DMS153 (cell line): ENCODE measurements around the gene HCLS1.
A peak's percentile ranks its signal among the peaks of the same experiment; 100 is the strongest.
"Not testable (repeated sequence)": the region's sequence is repeated elsewhere in the genome, so short reads cannot be mapped to it uniquely, and the experiment has no call there.

ENCODE experiments used
- DNase-seq: peaks from one replicate; lab custom pipeline; 2025; lab: John Stamatoyannopoulos, UW

The HCLS1 gene

GRCh38 chr3:121660356-121661171 lies at the start of gene HCLS1:
HCLS1 (minus strand) TSS chr3:121660903; CDS start chr3:121658347, 2,556 bp downstream.
- DNase-seq, result peak; percentile 2

GRCh38 chr3:121710347-121710746 lies 49.6 kb upstream of the HCLS1 start:
- no peak for DNase-seq

DNA sequence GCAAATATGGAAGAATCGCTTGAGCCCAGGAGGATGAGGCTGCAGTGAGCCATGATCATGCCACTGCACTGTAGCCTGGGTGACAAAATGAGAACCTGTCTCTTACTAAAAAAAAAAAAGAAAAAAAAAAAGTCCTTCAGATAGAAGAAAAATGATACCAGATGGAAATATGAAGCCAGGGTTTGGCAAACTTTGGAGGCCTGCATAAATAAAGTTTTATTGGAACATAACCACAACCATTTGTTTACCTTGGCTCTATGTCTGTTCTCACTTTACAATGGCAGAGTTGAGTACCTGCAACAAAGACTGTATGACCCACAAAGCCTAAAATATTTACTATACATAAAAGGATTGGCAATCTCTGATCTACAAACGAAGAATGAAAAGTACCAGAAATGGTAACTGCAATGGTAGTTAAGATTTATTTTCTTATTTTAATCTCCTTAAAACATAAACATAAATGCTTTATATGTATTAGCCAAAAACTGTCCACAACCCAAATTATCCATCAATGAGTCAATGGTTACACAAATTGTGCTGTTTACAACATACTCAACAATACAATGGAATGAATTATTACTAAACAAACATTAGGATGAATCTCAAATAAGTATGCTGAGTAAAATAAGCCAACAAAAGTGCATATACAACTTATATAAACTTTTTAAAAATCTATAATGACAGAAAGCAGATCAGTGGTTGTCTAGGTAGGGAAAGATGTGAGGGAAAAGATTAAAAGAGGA lies 47.0 kb upstream of the HCLS1 start:
- DNase-seq, result peak; percentile 8

- no peak for DNase-seq
These were observed 44.8 kb upstream of the HCLS1 start for GRCh38 chr3:121705541-121705940.

GRCh38 chr3:121703973-121704372 lies 43.3 kb upstream of the HCLS1 start:
- no peak for DNase-seq

- no peak for DNase-seq
These were observed 38.2 kb upstream of the HCLS1 start for GRCh38 chr3:121698901-121699300.

DNA sequence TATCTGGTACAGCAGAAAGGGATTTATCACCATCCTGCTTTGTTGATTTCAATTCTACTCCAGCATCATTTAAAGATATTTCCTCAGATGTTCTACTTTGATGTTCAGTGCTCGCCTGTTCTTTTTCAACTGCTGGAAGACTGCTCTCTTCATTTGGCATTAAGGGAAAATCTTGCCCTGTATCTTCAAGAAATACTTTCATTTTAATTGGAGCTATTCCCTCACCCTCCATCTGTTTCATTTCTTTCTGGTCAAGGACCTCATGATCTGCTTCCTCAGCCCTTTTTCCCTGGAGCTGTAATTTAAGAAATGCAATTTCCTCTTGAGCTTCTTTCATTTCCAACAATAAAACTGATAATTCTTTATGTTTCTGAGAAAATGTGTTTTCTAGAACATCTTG lies 37.8 kb upstream of the HCLS1 start:
- DNase-seq, result no peak

DNA sequence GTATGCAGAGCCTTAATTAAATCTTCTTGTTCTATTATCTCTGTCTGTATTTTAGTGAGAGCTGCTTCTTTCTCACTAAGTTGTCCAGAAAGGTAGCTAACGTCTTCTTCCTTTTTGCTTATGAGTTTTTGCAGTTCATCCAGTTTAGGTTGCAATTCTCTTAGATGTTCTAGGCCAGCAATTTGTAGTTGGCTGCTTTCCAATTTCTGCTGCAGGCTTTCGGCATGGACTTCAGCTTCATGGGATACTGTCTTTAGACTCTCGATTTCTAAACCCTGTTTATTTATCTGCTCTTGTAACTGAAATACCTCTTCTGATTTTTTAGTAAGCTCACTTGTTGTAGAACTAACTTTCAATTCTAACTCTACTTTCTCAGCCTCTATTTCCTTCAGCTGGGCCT lies 35.5 kb upstream of the HCLS1 start:
- no peak for DNase-seq

GRCh38 chr3:121692010-121692699 lies 31.5 kb upstream of the HCLS1 start:
- DNase-seq, result no peak

DNA sequence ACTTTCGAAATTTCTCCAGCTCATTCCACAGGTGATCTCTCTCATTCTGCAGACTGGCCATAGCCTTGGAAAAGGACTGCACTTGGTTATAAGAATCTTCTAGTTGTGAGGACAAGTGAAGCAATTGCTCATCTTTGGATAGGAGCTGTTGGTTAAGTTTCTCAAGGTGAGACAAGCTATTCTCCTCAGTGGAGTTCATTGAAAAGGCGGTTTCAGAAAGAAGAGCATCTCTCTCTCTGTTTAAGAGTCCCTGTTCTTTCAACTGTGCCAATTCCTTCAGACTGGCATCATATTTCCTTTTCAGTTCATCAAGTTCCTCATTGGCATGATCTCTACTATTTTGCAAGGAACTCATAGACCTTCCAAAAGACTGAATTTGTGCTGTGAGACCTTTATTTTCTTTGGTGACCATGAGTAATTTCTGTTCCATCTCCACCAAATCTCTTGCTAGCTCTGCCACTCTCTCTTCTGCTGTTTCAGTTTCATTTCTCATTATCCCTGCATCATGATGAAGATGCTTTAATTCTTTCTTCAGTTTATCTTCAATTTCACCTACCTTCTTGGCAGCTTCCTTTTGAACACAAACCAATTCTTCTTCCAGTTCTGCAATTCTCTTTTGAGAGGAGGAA lies 30.2 kb upstream of the HCLS1 start:
- DNase-seq, result no peak

DNA sequence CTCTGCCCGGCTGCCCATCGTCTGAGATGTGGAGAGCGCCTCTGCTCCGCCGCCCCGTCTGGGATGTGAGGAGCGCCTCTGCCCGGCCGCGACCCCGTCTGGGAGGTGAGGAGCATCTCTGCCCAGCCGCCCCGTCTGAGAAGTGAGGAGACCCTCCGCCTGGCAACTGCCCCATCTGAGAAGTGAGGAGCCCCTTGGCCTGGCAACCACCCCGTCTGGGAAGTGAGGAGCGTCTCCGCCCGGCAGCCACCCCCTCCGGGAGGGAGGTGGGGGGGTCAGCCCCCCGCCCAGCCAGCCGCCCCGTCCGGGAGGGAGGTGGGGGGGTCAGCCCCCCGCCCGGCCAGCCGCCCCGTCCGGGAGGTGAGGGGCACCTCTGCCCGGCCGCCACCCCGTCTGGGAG lies 28.0 kb upstream of the HCLS1 start:
- not testable (repeated sequence) for DNase-seq

DNA sequence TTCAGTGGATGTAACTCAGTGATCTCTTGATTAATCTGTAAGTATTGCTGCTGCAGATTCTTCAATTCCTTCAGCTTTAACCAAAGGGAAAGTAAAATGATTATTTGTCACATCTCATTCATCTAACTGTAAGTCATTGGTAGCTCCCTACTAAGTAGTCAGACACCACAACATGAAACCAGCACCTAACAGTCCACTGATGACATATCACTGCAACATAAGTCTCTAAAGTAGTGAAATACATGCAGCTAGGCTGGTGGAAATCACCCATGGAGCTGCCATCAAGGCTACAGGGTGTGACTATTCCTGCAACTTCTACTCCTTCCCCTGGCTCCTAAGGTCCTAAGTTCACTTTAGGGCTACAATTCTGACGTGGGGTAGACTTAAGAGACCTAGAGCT lies 21.1 kb upstream of the HCLS1 start:
- no peak for DNase-seq

GRCh38 chr3:121677141-121677540 lies 16.4 kb upstream of the HCLS1 start:
- DNase-seq, result no peak

GRCh38 chr3:121670676-121671075 lies 10.0 kb upstream of the HCLS1 start:
- no peak for DNase-seq

- no peak for DNase-seq
These were observed 6.6 kb upstream of the HCLS1 start for GRCh38 chr3:121667333-121667732.

- DNase-seq, result no peak
These were observed 4.8 kb upstream of the HCLS1 start for GRCh38 chr3:121665488-121665887.

DNA sequence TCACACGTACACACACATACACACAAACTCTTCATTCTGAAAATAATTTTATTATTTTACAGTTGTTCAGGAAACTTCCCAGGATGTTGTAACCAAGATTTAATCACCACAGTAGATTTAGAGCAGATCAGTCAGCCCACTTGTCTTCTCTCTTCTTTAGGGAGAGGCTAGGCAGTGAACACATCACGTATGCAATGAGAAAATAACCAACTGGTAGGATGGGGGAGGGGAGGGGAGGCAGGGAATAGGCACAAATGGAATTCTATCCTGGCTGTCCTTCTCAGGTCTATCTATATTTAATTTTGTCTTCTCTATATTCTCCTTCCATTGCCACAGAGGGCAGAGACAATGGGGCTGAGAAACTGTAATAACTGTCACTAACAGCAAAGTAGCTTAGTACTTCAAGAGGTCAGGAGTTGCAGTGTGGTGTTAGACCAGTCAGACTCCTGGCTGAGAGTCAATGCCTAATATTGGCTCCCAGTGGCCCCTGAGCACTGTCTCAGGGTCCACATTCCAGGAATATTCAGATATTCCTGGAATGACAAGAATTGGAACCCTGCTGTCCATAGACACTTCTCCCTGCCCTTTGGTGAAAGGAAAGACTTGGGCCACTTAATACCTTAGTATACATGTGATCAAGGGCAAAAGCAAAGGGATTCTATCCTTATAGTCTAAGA lies 2.6 kb upstream of the HCLS1 start:
- no peak for DNase-seq

DNA sequence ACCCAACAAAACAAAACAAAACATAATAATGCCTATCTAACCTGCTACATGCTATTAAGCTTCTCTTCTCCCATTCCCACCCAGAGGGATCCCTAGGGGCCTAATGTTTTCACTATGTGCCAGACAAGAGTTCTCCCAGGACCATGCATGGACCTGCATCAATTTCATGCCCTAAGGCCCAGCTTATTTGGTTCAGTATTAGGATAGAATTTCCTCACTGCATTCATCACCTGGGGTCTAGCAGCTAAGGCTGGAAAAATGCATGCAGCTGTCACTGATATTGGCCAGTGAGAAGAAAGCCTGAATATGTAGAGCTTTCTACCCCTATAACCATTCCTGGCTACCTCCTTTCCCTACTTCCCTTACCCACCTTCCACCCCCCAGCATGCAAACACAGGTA lies 2.0 kb upstream of the HCLS1 start:
- no peak for DNase-seq

DNA sequence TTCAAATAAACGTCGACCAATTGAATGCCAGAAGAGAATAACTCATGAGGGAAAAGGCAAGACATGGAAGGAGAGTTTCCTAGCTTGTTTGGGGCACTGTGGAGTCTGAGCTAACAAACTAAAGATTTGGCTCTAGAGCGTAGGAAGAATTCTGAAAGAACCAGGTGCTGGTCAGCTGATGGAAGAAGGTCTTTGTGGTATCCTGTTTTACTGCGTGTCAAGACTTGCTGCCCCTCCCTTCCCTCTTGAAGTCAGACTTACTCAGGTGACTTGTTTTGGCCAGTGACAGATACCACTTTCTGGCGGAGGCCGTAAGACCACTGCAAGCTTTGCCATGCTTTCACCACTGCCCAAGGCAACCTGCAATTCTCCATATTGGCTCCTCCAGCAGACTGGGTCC lies 673 bp upstream of the HCLS1 start:
- DNase-seq, result no peak

DNA sequence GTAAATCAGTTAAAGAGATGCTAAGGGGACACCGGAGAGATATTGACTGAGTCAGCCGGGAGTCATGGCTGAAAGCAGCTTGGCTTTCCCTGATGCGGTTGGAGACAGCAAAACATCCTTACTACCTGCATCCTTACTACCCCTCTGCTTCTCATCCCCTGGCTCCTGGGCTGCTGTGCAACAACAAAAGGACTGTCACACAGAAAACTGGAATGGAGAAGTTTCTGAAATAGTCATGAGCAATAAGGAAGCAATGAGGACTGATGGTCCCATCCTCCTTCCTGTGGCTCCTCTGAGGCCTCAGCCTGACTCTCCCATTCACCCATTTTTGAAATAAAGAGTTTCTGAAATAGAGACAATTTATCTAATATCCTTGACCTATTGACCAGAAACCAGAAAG lies 1.1 kb downstream of the HCLS1 start:
- DNase-seq, result no peak

- DNase-seq, result no peak
These were observed 1.8 kb downstream of the HCLS1 start for GRCh38 chr3:121658716-121659435.
